Peyer's patch (tissue), 4 donors: ENCODE data around the gene PGLYRP3. TPM values are rescaled to one million over a fixed set of nuclear protein-coding genes. Genes with fewer than 3 reads are reported as not detected.

Experiments
- DNase-seq, 3 donors: peaks; one replicate each; pipeline ENCODE4 v3.0.0-alpha.2; 2017 to 2019
- H3K27ac ChIP-seq, 4 donors: fragments of 200-600 bp; sonication (generic); one replicate each; pipeline ENCODE4 v1.5.1; 2016 to 2019
- H3K27me3 ChIP-seq, 2 donors: fragments of 200-600 bp; sonication (generic); one replicate each; pipeline ENCODE4 v1.5.1; 2019
- H3K36me3 ChIP-seq, 3 donors: fragments of 200-600 bp; sonication (generic); one replicate each; pipeline ENCODE4 v1.5.1; 2016 to 2019
- H3K4me1 ChIP-seq, 4 donors: fragments of 200-600 bp; sonication (generic); one replicate each; pipeline ENCODE4 v1.5.1; 2016 to 2019
- H3K4me3 ChIP-seq, 4 donors: fragments of 200-600 bp; sonication (generic); 1 replicate in 3 of 4; 2 replicates in 1 of 4; pipeline ENCODE4 v1.5.1; 2016 to 2019; ENCODE audit warnings: mild to moderate bottlenecking in 1 of 4
- H3K9me3 ChIP-seq, 4 donors: fragments of 200-600 bp; sonication (generic); one replicate each; pipeline ENCODE4 v1.5.1; 2016 to 2019; ENCODE audit warnings: mild to moderate bottlenecking in 1 of 4
- CTCF ChIP-seq, 6 experiments: fragments of 450-650 bp in 4 of 6; fragments of 200-600 bp in 2 of 6; sonication (generic) in 1 of 6; IDR thresholded peaks; one replicate each; pipeline ENCODE4 v1.5.1; 2017 to 2019; ENCODE audit warnings: antibody characterized with exemption in 6 of 6, mild to moderate bottlenecking in 3 of 6, moderate library complexity in 1 of 6
- POLR2A ChIP-seq, 2 donors: fragments of 450-650 bp; IDR thresholded peaks; one replicate each; pipeline ENCODE4 v1.5.1; 2017; ENCODE audit warnings: antibody characterized with exemption in 2 of 2, mild to moderate bottlenecking in 2 of 2, moderate library complexity in 2 of 2
- total RNA-seq, 4 donors: library from RNA; depleted of rRNA; stranded (reverse); fragments of >200 nt; gene quantifications; one replicate each; pipeline ENCODE4 v1.1.0, GENCODE V29; 2016

Gene PGLYRP3
- total RNA-seq, 4 donors from 2014 or later = not detected

- H3K9me3 ChIP-seq = no peaks in the 10 kb centered on the region
- no peak overlapping the region for H3K27ac ChIP-seq
- H3K4me1 ChIP-seq = no peaks in the 10 kb centered on the region
- no peaks in the 10 kb centered on the region for H3K27me3 ChIP-seq
- DNase-seq = no peak
- H3K4me3 ChIP-seq = no peak overlapping the region
- H3K36me3 ChIP-seq = no peaks in the 10 kb centered on the region
- no peak for TF ChIP-seq POLR2A (IDR thresholded peaks at IDR 0.05)
- no peak for TF ChIP-seq CTCF (IDR thresholded peaks at IDR 0.05)
These were observed 21.2 kb downstream of the PGLYRP3 start for GRCh38 chr1:153291514-153291913.

- DNase-seq = no peak
- Histone ChIP-seq H3K9me3 (no peaks in the 10 kb centered on the region), H3K27ac (no peak overlapping the region), H3K27me3 (no peaks in the 10 kb centered on the region), H3K4me3 (no peak overlapping the region), H3K36me3 (no peaks in the 10 kb centered on the region), H3K4me1 (no peaks in the 10 kb centered on the region)
- TF ChIP-seq CTCF (IDR thresholded peaks at IDR 0.05) (peak in 4 of 6 experiments; percentile 18 to 32 (median 28)), POLR2A (IDR thresholded peaks at IDR 0.05) (no peak)
These were observed 24.0 kb downstream of the PGLYRP3 start for GRCh38 chr1:153288634-153289275.

- no peaks in the 10 kb centered on the region for H3K27me3 ChIP-seq
- DNase-seq = peak in 2 of 3 donors; percentile 72 to 74
- H3K9me3 ChIP-seq = no peaks in the 10 kb centered on the region
- no peak overlapping the region for H3K4me3 ChIP-seq
- H3K27ac ChIP-seq = no peak overlapping the region
- TF ChIP-seq POLR2A (IDR thresholded peaks at IDR 0.05) (no peak), CTCF (IDR thresholded peaks at IDR 0.05) (peak in 4 of 6 experiments; percentile 49 to 81 (median 79))
- no peaks in the 10 kb centered on the region for H3K4me1 ChIP-seq
- no peaks in the 10 kb centered on the region for H3K36me3 ChIP-seq
These were observed 34.9 kb downstream of the PGLYRP3 start for GRCh38 chr1:153277852-153278251.

GRCh38 chr1:153272186-153272585, 40.6 kb downstream of the PGLYRP3 start:
- Histone ChIP-seq H3K36me3 (no peaks in the 10 kb centered on the region), H3K4me1 (no peaks in the 10 kb centered on the region), H3K27ac (no peak overlapping the region), H3K4me3 (no peak overlapping the region), H3K27me3 (no peaks in the 10 kb centered on the region), H3K9me3 (no peaks in the 10 kb centered on the region)
- TF ChIP-seq POLR2A (IDR thresholded peaks at IDR 0.05) = no peak
- no peak for TF ChIP-seq CTCF (IDR thresholded peaks at IDR 0.05)
- DNase-seq = no peak

- H3K27me3 ChIP-seq = no peaks in the 10 kb centered on the region
- H3K4me1 ChIP-seq = no peaks in the 10 kb centered on the region
- no peak overlapping the region for H3K27ac ChIP-seq
- H3K4me3 ChIP-seq = no peak overlapping the region
- no peaks in the 10 kb centered on the region for H3K36me3 ChIP-seq
- H3K9me3 ChIP-seq = no peaks in the 10 kb centered on the region
- TF ChIP-seq POLR2A (IDR thresholded peaks at IDR 0.05) (no peak), CTCF (IDR thresholded peaks at IDR 0.05) (no peak)
- DNase-seq = no peak
These were observed 41.0 kb downstream of the PGLYRP3 start for GRCh38 chr1:153271711-153272110.
